Fibroblast of villous mesenchyme (primary cell): ENCODE results near the gene CYSRT1. TPM values are rescaled to one million over a fixed set of nuclear protein-coding genes. Genes with fewer than 3 reads are reported as not detected.

Experiments
- DNase-seq: peaks from one replicate; pipeline ENCODE4 v3.0.0-alpha.2; 2010; ENCODE audit warnings: low read depth
- H3K4me3 ChIP-seq: 2 replicates; pipeline ENCODE4 v1.5.1; 2011; ENCODE audit warnings: low read depth, mild to moderate bottlenecking, low read length
- total RNA-seq: library from RNA; depleted of rRNA; stranded (reverse); fragments of >200 nt; gene quantifications from 2 replicates; pipeline ENCODE4 v1.2.3, GENCODE V29; 2012
- TF ChIP-seq, protein P1 (sequence below): IDR thresholded peaks from 2 replicates; pipeline ENCODE4 v1.5.1; 2012; ENCODE audit warnings: low read depth, mild to moderate bottlenecking, low read length; ENCODE audit not compliant: insufficient read depth

Gene CYSRT1
- total RNA-seq, 1 donor = under 0.01 TPM

DNA sequence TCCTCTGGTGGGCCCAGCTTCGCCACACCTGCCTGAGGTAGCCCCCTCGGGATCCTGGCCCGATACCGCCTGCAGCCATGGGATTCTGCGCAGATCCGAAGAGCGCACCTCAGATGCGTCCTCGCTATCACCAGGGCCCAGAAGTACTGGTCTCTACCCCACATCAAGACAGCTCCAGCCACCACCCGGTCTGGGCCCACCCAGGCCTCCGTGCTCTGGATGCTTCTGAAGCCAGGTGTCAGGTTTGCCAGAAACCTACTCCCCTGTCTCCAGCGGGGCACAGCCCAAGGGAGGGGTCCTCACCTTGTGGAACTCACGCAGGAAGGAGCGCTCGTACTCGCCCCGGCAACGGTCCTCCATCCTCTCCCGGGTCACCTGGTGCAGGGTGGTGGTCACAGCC lies 39.1 kb upstream of the CYSRT1 start:
- TF ChIP-seq, protein P1, sequence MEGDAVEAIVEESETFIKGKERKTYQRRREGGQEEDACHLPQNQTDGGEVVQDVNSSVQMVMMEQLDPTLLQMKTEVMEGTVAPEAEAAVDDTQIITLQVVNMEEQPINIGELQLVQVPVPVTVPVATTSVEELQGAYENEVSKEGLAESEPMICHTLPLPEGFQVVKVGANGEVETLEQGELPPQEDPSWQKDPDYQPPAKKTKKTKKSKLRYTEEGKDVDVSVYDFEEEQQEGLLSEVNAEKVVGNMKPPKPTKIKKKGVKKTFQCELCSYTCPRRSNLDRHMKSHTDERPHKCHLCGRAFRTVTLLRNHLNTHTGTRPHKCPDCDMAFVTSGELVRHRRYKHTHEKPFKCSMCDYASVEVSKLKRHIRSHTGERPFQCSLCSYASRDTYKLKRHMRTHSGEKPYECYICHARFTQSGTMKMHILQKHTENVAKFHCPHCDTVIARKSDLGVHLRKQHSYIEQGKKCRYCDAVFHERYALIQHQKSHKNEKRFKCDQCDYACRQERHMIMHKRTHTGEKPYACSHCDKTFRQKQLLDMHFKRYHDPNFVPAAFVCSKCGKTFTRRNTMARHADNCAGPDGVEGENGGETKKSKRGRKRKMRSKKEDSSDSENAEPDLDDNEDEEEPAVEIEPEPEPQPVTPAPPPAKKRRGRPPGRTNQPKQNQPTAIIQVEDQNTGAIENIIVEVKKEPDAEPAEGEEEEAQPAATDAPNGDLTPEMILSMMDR = no peak
- no peak for DNase-seq
- no peak overlapping the region for H3K4me3 ChIP-seq

GRCh38 chr9:137186385-137186784 lies 38.6 kb upstream of the CYSRT1 start:
- no peak overlapping the region for H3K4me3 ChIP-seq
- no peak for DNase-seq
- TF ChIP-seq, protein P1 = no peak

DNA sequence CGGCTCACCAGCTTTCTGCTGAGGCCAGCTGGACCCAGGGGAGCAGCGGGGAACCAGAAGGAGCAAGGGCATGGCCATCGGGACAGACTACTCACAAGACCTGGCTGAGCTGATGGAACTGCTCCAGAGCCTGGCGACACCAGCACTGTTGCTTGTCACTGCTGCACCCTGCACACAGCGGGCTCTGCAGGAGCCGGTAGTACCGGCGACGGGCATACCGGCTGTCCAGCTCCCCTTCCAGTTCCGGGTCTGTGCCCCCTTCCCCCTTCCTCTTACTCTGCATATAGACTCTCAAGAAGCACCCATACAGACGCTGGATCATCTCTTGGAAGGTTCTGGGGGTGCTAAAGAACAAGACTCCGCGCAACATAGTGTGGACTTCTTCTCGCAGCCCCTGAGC lies 37.6 kb upstream of the CYSRT1 start:
- no peak for DNase-seq
- TF ChIP-seq, protein P1 = no peak
- peak overlapping the region; percentile 88 for H3K4me3 ChIP-seq

DNA sequence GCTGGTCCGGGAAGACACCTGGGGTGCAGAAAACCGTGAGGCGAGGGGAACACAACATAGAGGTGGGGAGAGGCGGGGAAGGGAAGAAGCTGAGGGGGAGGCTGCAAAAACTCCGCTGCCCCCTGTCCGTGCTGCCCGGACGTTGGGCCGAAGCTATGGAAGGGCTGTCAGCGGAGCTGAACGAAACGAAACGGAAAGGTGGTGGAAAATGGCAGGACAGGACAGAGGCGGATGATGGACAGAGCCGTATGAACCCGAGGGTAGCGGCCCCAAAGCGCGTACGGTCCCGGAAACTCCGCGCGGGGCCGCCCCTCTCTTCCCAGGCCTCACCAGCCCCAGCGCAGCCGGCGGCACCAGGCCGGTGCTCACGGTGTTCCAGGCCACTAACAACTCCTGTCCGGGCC lies 36.9 kb upstream of the CYSRT1 start:
- TF ChIP-seq, protein P1 = no peak
- no peak for DNase-seq
- H3K4me3 ChIP-seq = peak overlapping the region; percentile 88

- H3K4me3 ChIP-seq = peak within 1 kb of the TSS; percentile 88
- TF ChIP-seq, protein P1 = peak; percentile 47
- DNase-seq = peak; percentile 94
These were observed 36.3 kb upstream of the CYSRT1 start, which contains the start of the genes ANAPC2 and SSNA1 for GRCh38 chr9:137188490-137189296. Gene ANAPC2 (minus strand): TSS chr9:137188560. CDS start chr9:137188532, 28 bp downstream. Gene SSNA1 (plus strand): TSS chr9:137188676. CDS start chr9:137188727, 51 bp downstream.

DNA sequence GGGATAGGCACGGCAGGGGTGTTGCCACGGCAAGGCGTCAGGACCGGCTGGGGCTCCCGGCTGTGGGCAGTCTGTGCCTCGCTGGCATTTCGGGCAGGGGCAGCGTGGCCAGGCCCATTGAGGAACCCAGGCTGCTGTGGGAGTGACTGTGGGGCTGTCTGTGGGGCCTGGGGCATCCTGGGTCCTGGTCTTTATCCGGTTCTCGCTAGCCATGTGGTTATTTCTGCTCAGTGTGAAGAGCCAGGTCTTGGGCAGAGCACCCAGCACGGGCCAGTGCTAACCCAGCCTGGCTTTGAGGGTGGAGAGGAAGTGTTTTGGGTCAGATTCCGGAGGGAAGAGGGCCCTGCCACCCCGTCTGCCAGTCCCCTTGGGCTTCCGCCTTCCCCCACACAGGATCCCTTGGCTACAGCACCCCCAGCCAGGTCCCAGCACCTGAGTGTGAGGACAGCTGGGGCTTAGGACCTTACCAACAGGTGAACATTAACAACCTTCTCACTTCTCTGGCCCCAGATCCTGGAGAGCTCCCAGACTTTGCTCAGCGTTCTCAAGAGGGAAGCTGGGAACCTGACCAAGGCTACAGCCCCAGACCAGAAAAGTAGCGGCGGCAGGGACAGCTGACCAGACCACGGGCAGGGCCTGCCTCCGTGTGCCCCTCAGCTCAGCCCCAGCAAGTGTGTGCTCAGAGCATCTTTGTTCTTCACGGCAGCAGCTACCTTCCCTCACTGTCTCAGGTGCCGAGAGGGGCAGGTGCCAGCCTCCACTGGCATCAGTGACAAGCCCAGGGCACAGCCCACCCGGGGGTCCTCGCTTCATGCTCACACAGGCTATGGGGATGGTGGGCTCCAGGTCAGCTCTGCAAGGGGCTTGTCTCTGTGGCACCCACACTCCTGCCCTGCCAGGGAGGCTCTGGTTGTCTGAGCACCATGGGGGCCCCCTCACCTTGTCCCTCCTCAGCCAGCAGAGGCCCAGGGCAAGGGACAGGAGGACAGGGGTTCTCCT lies 35.4 kb upstream of the CYSRT1 start:
- DNase-seq = no peak
- TF ChIP-seq, protein P1 = no peak
- H3K4me3 ChIP-seq = peak overlapping the region; percentile 88
